GM10266 (cell line): Measurements from ENCODE around the gene SYT15.

Experiments used
- DNase-seq: peaks from one replicate; pipeline ENCODE4 v3.0.0; 2012; ENCODE audit errors: extremely low spot score
- CTCF ChIP-seq: IDR thresholded peaks from 2 replicates; pipeline ENCODE4 v1.5.1; 2012; ENCODE audit warnings: mild to moderate bottlenecking, low read depth; ENCODE audit not compliant: control insufficient read depth, insufficient read depth; ENCODE audit errors: missing control alignments

Gene SYT15

GRCh38 chr10:46546591-46547540 is 32.1 kb upstream of the SYT15 start:
- DNase-seq, result peak; percentile 34
- no peak for TF ChIP-seq CTCF

DNA sequence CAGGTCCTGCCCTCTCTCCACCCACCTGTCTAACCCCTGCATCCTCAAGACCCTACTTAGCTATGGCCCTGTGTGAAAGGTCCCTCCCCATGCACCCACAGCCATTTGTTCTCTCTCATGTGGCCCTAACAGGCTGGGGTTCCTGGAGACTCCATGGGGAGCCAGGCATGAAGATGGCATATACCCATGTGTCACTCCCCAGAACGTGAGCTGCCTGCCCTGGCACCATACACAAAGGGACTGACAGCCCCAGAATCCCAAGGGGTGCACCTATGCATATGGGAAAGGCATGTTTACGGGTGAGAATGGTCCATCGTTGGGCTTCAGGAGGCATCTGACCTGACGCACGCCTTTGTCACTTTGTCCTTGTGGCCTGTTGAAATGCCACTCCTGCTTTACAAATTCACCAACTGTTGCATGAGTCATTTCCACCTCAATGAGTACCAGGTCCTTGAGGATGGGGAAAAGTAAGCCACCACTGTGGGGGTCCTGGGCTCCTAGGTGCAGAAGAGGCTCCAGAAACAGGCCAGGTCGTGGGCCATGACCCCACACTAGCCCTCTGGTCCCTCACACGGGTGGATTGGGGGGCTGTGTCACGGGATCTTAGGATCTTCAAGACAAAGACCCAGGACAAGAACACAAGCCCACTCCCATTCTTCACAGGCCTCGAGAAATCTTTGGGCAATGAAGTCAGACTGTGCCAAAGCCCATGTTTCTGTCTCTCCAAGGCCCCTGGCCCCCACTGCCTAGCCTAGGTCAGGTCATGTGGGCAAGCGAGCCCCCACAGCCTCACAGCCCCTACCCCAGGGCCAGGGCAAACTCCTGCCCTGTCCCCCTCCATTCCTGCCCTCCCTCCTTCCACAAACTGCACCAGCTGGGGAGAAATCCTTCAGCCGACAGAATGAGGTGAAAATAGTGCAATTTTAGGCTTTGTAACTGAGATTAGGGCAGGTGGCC is 31.1 kb upstream of the SYT15 start:
- TF ChIP-seq CTCF, result no peak
- no peak for DNase-seq

DNA sequence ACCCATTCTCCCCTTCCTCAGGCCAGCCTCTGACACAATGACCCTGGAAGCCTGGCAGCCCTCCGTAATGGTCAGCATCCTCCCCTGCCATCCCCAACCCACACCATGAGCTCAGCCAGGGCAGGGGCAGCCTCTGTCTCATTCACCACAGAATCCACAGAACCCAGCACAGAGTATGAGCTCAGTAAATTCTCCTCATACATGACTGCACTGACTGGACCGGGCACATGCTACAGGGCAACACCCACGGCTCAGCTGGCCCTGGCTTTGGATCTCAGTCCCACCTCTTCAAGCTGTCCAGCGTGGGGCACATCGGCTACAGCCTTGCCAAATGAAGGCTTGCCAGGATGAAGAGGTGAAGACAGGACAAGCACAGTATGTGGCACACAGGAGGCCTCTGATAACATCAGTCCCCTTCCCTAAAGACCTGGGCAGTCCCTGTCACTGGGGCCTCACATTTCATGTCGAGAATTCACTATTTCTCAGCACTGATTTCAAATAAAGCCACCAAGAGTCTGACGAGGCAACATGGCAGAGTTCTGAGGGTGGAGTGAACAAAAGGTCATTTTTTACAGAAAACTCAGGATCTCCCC is 30.3 kb upstream of the SYT15 start:
- no peak for TF ChIP-seq CTCF
- no peak for DNase-seq

DNA sequence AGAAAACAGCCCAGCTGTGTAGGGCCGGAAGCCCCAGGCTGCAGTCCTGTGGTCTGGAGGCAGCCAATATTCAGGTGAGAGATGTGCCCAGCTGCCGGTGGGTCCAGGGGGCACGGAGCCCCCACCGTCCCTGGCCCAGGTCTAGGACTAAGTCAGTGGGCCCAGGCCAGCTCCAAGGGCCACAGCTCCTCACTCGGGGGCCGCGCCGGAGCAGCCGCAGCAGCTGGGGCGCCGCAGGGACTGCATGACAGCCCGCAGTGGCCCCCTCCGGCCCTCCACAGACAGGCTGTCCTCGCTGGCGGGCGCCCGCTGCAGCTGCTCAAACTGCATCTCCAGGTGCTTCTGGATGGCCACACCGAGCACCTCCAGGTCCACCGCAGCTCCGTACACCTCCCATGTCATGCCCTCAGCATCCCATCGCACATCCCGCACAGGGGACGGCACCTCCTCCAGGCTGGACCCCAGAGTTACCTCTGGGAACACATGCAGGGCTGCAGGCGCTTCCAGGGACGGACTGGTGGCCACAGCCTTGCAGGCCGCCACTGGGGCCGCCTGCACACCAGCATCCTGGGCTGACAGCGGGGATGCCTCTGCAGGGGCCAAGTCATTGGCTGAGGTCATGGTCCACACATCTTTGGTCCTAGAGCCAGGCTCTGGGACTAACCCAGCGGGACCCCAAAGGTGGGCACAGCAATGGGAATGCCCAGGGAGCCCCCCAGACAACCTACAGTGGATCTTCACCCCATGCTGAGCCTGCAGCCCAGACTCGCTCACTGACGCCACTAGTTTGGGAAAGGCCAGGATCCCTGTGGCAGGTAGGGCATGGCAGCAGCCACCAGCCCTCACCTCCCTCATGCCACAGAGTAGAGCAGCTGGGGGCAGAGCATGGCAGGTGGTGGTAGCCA is 29.5 kb upstream of the SYT15 start:
- no peak for DNase-seq
- TF ChIP-seq CTCF, result no peak

DNA sequence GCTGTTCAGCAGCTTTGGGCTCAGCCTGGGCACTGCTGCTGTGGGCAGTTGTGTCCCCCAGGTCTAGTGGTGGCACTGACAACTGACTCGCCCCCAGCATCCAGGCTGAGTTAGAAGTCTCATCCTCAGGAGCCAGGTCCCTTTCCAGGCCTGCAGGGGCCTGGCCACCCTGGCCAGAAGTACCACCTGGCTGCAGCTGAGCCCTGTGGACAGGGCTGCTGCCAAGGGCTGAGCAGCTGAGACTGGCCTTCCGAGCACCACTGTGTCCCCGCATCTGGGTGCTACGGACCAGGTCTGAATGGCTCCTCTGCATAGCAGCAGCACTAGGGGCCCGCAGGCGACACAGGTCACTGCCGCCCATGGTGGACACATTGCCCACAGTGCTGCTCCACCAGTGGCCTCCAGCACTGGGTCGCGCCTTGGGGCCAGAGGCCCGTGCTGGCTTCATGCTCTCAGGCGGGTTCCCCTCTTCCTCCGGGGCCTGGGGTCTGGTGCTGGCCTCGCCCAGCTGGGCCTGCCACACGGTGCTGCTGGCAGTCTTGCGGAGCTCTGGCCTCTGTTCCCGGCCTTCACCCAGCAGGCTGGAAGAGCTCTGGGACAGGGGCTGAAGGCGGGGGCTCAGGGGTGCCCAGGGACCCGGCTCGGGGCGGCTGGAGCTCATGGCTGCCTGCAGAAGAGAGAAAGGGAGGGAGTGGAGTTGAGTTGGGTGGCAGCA is 28.7 kb upstream of the SYT15 start:
- DNase-seq, result no peak
- no peak for TF ChIP-seq CTCF
